ENCODE data around the gene POLE4.

Gene POLE4

GRCh38 chr2:74991977-74992376 lies 33.5 kb downstream of the POLE4 start:
- Histone ChIP-seq H3K4me3 (ENCODE audit: low read depth, low read length) (no peak overlapping the region), H3K27ac (ENCODE audit: extremely low read depth, low read depth, low read length) (no peak overlapping the region), H3K36me3 (ENCODE audit: control insufficient read depth in 2 of 2, insufficient read depth in 1 of 2, low read length in 2 of 2) (no peaks in the 10 kb centered on the region), H3K4me1 (ENCODE audit: control insufficient read depth, insufficient read depth, low read length) (no peaks in the 10 kb centered on the region), H3K9me3 (ENCODE audit: control insufficient read depth, insufficient read depth, low read depth, low read length) (no peaks in the 10 kb centered on the region)
- POLR2A ChIA-PET, result no interaction called here
- CTCF ChIA-PET, result interaction anchor here (0.6 to 1.3 kb wide), 2 partner anchors 73 to 303 kb away, joined by 6 to 7 read pairs; no protein-coding TSS in a partner anchor
- no peak for TF ChIP-seq ZNF561 (tag by site-specific recombination; IDR thresholded peaks at IDR 0.05; ENCODE audit: borderline replicate concordance)
- TF ChIP-seq ZNF704 (tag by site-specific recombination; IDR thresholded peaks at IDR 0.05), result no peak

GRCh38 chr2:74999468-74999867 lies 41.0 kb downstream of the POLE4 start:
- H3K36me3 ChIP-seq (ENCODE audit: control insufficient read depth in 2 of 2, insufficient read depth in 1 of 2, low read length in 2 of 2), result no peaks in the 10 kb centered on the region
- no peak for TF ChIP-seq PRDM4 (tag by site-specific recombination; IDR thresholded peaks at IDR 0.05)
- no peak for TF ChIP-seq ZNF514 (tag by site-specific recombination; IDR thresholded peaks at IDR 0.05)
- TF ChIP-seq ZNF350 (tag by site-specific recombination; IDR thresholded peaks at IDR 0.05), result no peak
- no peak for TF ChIP-seq ZNF169 (tag by site-specific recombination; IDR thresholded peaks at IDR 0.05)
- no peak for TF ChIP-seq ZNF692 (tag by site-specific recombination; IDR thresholded peaks at IDR 0.05)
- no peaks in the 10 kb centered on the region for H3K4me1 ChIP-seq (ENCODE audit: control insufficient read depth, insufficient read depth, low read length)
- no peak overlapping the region for H3K27ac ChIP-seq (ENCODE audit: extremely low read depth, low read depth, low read length)
- no peaks in the 10 kb centered on the region for H3K9me3 ChIP-seq (ENCODE audit: control insufficient read depth, insufficient read depth, low read depth, low read length)
- ChIA-PET POLR2A (no interaction called here), CTCF (no interaction called here)
- H3K4me3 ChIP-seq (ENCODE audit: low read depth, low read length), result no peak overlapping the region

- TF ChIP-seq ZNF692 (tag by site-specific recombination; IDR thresholded peaks at IDR 0.05) (peak; percentile 76; the same call in 1 of the 2 replicates), ZFP69B (tag by site-specific recombination; IDR thresholded peaks at IDR 0.05) (0 out of 2 replicates have a peak, but pooled peaks have one; percentile 20), ZNF513 (tag by site-specific recombination; IDR thresholded peaks at IDR 0.05) (no peak)
- ChIA-PET CTCF (no interaction called here), POLR2A (no interaction called here)
- H3K27ac ChIP-seq (ENCODE audit: extremely low read depth, low read depth, low read length), result no peak overlapping the region
- no peaks in the 10 kb centered on the region for H3K36me3 ChIP-seq (ENCODE audit: control insufficient read depth in 2 of 2, insufficient read depth in 1 of 2, low read length in 2 of 2)
- no peaks in the 10 kb centered on the region for H3K4me1 ChIP-seq (ENCODE audit: control insufficient read depth, insufficient read depth, low read length)
- H3K9me3 ChIP-seq (ENCODE audit: control insufficient read depth, insufficient read depth, low read depth, low read length), result no peaks in the 10 kb centered on the region
- H3K4me3 ChIP-seq (ENCODE audit: low read depth, low read length), result no peak overlapping the region
Observed at GRCh38 chr2:75002007-75002406, 43.6 kb downstream of the POLE4 start.

- no peaks in the 10 kb centered on the region for H3K36me3 ChIP-seq (ENCODE audit: control insufficient read depth in 2 of 2, insufficient read depth in 1 of 2, low read length in 2 of 2)
- ChIA-PET POLR2A (no interaction called here), CTCF (interaction anchor here (0.6 to 1.2 kb wide), 3 partner anchors 19 to 313 kb away, joined by 3 read pairs; no protein-coding TSS in a partner anchor)
- no peak overlapping the region for H3K4me3 ChIP-seq (ENCODE audit: low read depth, low read length)
- no peaks in the 10 kb centered on the region for H3K9me3 ChIP-seq (ENCODE audit: control insufficient read depth, insufficient read depth, low read depth, low read length)
- no peak overlapping the region for H3K27ac ChIP-seq (ENCODE audit: extremely low read depth, low read depth, low read length)
- no peaks in the 10 kb centered on the region for H3K4me1 ChIP-seq (ENCODE audit: control insufficient read depth, insufficient read depth, low read length)
- TF ChIP-seq ZNF16 (tag by site-specific recombination; IDR thresholded peaks at IDR 0.05; ENCODE audit: low read depth) (no peak), ZBTB10 (tag by site-specific recombination; IDR thresholded peaks at IDR 0.05) (no peak), ZNF837 (tag by site-specific recombination; IDR thresholded peaks at IDR 0.05) (no peak), ZNF701 (tag by site-specific recombination; IDR thresholded peaks at IDR 0.05) (no peak), ZNF473 (tag by site-specific recombination; IDR thresholded peaks at IDR 0.05) (no peak), PRDM6 (tag by site-specific recombination; IDR thresholded peaks at IDR 0.05) (no peak)
Observed at GRCh38 chr2:75003276-75003675, 44.8 kb downstream of the POLE4 start.

Measured in HEK293 (cell line).